DOHH2 (cell line): ENCODE results near the gene CRELD1.

ENCODE experiments used
- H3F3A ChIP-seq: fragments of 200-600 bp; sonication (generic), shearing (Covaris generic); 2 replicates; pipeline ENCODE4 v1.6.0; 2016; ENCODE audit warnings: antibody characterized with exemption, mild to moderate bottlenecking; ENCODE audit not compliant: control insufficient read depth, insufficient read depth
- H3K27ac ChIP-seq: fragments of 200-600 bp; sonication (generic); 2 replicates; pipeline ENCODE4 v1.5.1; 2014; ENCODE audit warnings: low read depth, mild to moderate bottlenecking, low read length, moderate library complexity
- H3K27me3 ChIP-seq: fragments of 200-600 bp; sonication (generic); 2 replicates; pipeline ENCODE4 v1.6.1; 2014; ENCODE audit warnings: mild to moderate bottlenecking, low read length, mixed read lengths; ENCODE audit not compliant: control insufficient read depth
- H3K36me3 ChIP-seq: fragments of 200-600 bp; sonication (generic); 2 replicates; pipeline ENCODE4 v1.6.1; 2014; ENCODE audit warnings: mild to moderate bottlenecking, low read length, moderate library complexity, mixed read lengths; ENCODE audit not compliant: control insufficient read depth
- H3K4me1 ChIP-seq: fragments of 200-600 bp; sonication (generic); 2 replicates; pipeline ENCODE4 v1.6.1; 2014; ENCODE audit warnings: mild to moderate bottlenecking, low read length, mixed read lengths; ENCODE audit not compliant: control insufficient read depth
- H3K4me2 ChIP-seq: fragments of 200-600 bp; sonication (generic); 2 replicates; pipeline ENCODE4 v1.6.0; 2014; ENCODE audit warnings: mild to moderate bottlenecking, low read length, moderate library complexity
- H3K4me3 ChIP-seq: fragments of 200-600 bp; sonication (generic); 2 replicates; pipeline ENCODE4 v1.5.1; 2014; ENCODE audit warnings: mild to moderate bottlenecking, low read length, mixed read lengths
- H3K79me2 ChIP-seq: fragments of 200-600 bp; sonication (generic); 2 replicates; pipeline ENCODE4 v1.6.1; 2014; ENCODE audit warnings: mild to moderate bottlenecking, low read length, mixed read lengths; ENCODE audit not compliant: control insufficient read depth
- H3K9me2 ChIP-seq: fragments of 200-600 bp; sonication (generic); replicated peaks from 2 replicates; pipeline ENCODE4 v1.6.1; 2014; ENCODE audit warnings: mild to moderate bottlenecking, low read length, mixed read lengths; ENCODE audit not compliant: control insufficient read depth
- H3K9me3 ChIP-seq: fragments of 200-600 bp; sonication (generic); 2 replicates; pipeline ENCODE4 v1.6.1; 2014; ENCODE audit warnings: antibody characterized with exemption, low read length, mixed read lengths; ENCODE audit not compliant: control insufficient read depth, insufficient read depth
- H4K20me1 ChIP-seq: fragments of 200-600 bp; sonication (generic); 2 replicates; pipeline ENCODE4 v1.6.0; 2014; ENCODE audit warnings: low read depth, mild to moderate bottlenecking, antibody characterized with exemption, low read length, moderate library complexity; ENCODE audit not compliant: control insufficient read depth, insufficient read depth
- CTCF ChIP-seq: fragments of 200-600 bp; sonication (generic); IDR thresholded peaks from one replicate; pipeline ENCODE4 v1.5.1; 2014; ENCODE audit warnings: antibody characterized with exemption, mild to moderate bottlenecking, low read depth, low read length; ENCODE audit not compliant: poor library complexity, severe bottlenecking
- EZH2phosphoT487 ChIP-seq: fragments of 200-600 bp; sonication (generic); IDR thresholded peaks from 2 replicates; pipeline ENCODE4 v1.6.1; 2017; ENCODE audit warnings: borderline replicate concordance, mild to moderate bottlenecking, antibody characterized with exemption, low read length, moderate library complexity, mixed read lengths

Gene CRELD1

GRCh38 chr3:9945358-9945757 is 11.7 kb downstream of the CRELD1 start:
- Histone ChIP-seq H3K9me3 (no peaks in the 10 kb centered on the region), H3K9me2 (no peaks in the 10 kb centered on the region), H3K4me2 (no peak overlapping the region), H4K20me1 (no peaks in the 10 kb centered on the region), H3K4me1 (no peaks in the 10 kb centered on the region), H3K4me3 (no peak overlapping the region), H3K79me2 (no peaks in the 10 kb centered on the region), H3K27me3 (no peaks in the 10 kb centered on the region), H3K27ac (no peak overlapping the region), H3K36me3 (peaks cover 4% of the 10 kb centered on the region; the same call in 1 of the 2 replicates), H3F3A (no peaks in the 10 kb centered on the region)
- TF ChIP-seq CTCF (no peak), EZH2phosphoT487 (no peak)

DNA sequence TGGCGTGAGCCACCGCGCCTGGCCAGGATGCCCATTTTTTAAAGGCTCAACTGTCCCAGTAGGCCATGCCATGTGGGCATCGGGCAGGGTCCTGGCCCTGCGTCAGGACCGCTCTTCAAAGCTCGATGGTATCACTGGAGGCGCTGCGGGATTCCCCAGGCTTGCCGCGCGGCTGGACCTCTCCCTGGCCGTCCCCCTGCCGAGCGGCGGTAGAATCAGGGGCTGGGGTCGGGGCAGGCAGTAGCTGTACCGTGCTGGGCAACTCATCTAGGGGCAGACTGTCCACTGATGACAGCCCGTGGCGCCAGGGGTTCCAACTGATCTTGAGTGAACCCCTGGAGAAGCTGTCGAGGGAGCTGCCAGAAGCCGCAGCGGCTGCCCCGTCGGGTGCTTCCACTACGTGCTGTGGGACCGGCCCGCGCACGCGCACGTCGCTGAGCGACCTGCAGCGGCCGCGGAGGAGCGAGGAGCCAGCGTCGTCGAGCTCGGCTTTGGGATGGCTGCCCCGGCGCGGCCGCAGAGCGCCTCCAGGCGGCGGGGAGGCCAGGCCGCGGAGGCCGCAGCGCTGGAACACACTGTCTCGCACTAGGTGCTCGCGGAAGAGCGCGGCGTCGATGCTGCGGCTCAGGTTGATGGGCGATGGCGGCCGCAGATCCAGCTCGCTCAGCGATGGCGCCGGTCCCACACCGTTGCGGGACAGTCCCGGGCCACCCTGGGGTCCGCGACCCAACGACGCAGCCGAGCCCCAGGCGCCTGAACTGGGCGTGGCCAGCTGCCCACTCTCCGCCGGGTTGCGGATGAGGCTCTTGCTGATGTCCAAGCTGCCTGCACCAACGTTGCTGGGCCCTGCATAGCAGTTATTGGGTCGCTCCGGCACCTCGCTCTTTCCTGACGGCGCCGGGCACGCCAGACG is 12.7 kb downstream of the CRELD1 start:
- Histone ChIP-seq H3K4me2 (no peak overlapping the region), H3K79me2 (no peaks in the 10 kb centered on the region), H3K4me3 (no peak overlapping the region), H3K27me3 (peaks cover 6% of the 10 kb centered on the region), H3F3A (no peaks in the 10 kb centered on the region), H3K4me1 (peaks cover 7% of the 10 kb centered on the region), H3K27ac (no peak overlapping the region), H3K36me3 (no peaks in the 10 kb centered on the region), H3K9me3 (no peaks in the 10 kb centered on the region), H3K9me2 (no peaks in the 10 kb centered on the region), H4K20me1 (no peaks in the 10 kb centered on the region)
- TF ChIP-seq EZH2phosphoT487, result no peak

- no peak overlapping the region for H3K4me2 ChIP-seq
- no peaks in the 10 kb centered on the region for H3F3A ChIP-seq
- no peaks in the 10 kb centered on the region for H3K9me2 ChIP-seq
- peaks cover 14% of the 10 kb centered on the region for H3K4me1 ChIP-seq
- no peak overlapping the region for H3K4me3 ChIP-seq
- peaks cover 12% of the 10 kb centered on the region for H3K27me3 ChIP-seq
- H3K9me3 ChIP-seq, result no peaks in the 10 kb centered on the region
- H3K36me3 ChIP-seq, result no peaks in the 10 kb centered on the region
- no peaks in the 10 kb centered on the region for H3K79me2 ChIP-seq
- no peaks in the 10 kb centered on the region for H4K20me1 ChIP-seq
- TF ChIP-seq CTCF, result no peak
- TF ChIP-seq EZH2phosphoT487, result no peak
- H3K27ac ChIP-seq, result no peak overlapping the region
Measured at GRCh38 chr3:9947025-9947995, 13.7 kb downstream of the CRELD1 start.
